H9 (cell line): ENCODE data around the gene WDR36. TPM values are rescaled to one million over a fixed set of nuclear protein-coding genes. Genes with fewer than 3 reads are reported as not detected.

Source experiments
- DNase-seq: peaks from one replicate; pipeline ENCODE4 v3.0.0-alpha.2; 2017
- H2AFZ ChIP-seq: one replicate; pipeline ENCODE4 v1.6.1; 2013; ENCODE audit warnings: mild to moderate bottlenecking, low read length, control low read depth, moderate library complexity
- H2AK5ac ChIP-seq: 2 replicates; pipeline ENCODE4 v1.6.1; 2013; ENCODE audit warnings: low read length, control low read depth, mixed read lengths; ENCODE audit not compliant: insufficient read length
- H2BK120ac ChIP-seq: one replicate; pipeline ENCODE4 v1.6.1; 2013; ENCODE audit warnings: low read depth, mild to moderate bottlenecking, low read length, control low read depth, inconsistent platforms; ENCODE audit not compliant: poor library complexity, severe bottlenecking
- H2BK12ac ChIP-seq: 2 replicates; pipeline ENCODE4 v1.6.1; 2013; ENCODE audit warnings: low read length, control low read depth, mixed read lengths, low read depth; ENCODE audit not compliant: insufficient read length
- H2BK15ac ChIP-seq: 2 replicates; pipeline ENCODE4 v1.6.1; 2013; ENCODE audit warnings: low read depth, low read length, control low read depth
- H2BK20ac ChIP-seq: one replicate; pipeline ENCODE4 v1.6.1; 2013; ENCODE audit warnings: low read depth, mild to moderate bottlenecking, low read length, control low read depth, inconsistent platforms; ENCODE audit not compliant: poor library complexity, severe bottlenecking
- H2BK5ac ChIP-seq: 2 replicates; pipeline ENCODE4 v1.6.1; 2013; ENCODE audit warnings: low read length, control low read depth, mixed read lengths; ENCODE audit not compliant: insufficient read length
- H3K14ac ChIP-seq: 2 replicates; pipeline ENCODE4 v1.6.1; 2013; ENCODE audit warnings: low read length, control low read depth; ENCODE audit not compliant: insufficient read depth
- H3K18ac ChIP-seq: 2 replicates; pipeline ENCODE4 v1.6.1; 2013; ENCODE audit warnings: low read depth, mild to moderate bottlenecking, mixed read lengths, low read length, control low read depth; ENCODE audit not compliant: insufficient read length
- H3K23ac ChIP-seq: 2 replicates; pipeline ENCODE4 v1.6.1; 2013; ENCODE audit warnings: low read length, control low read depth, mixed read lengths, low read depth; ENCODE audit not compliant: insufficient read length
- H3K23me2 ChIP-seq: 2 replicates; pipeline ENCODE4 v1.6.1; 2013; ENCODE audit warnings: low read depth, mild to moderate bottlenecking, mixed read lengths, low read length, control low read depth; ENCODE audit not compliant: insufficient read length, poor library complexity, severe bottlenecking
- H3K27ac ChIP-seq: 2 replicates; pipeline ENCODE4 v1.5.1; 2013; ENCODE audit warnings: low read length, control low read depth, mixed read lengths, low read depth; ENCODE audit not compliant: insufficient read length
- H3K27me3 ChIP-seq: 2 replicates; pipeline ENCODE4 v1.6.1; 2013; ENCODE audit warnings: low read length, control low read depth, inconsistent platforms; ENCODE audit not compliant: insufficient read depth
- H3K4ac ChIP-seq: 2 replicates; pipeline ENCODE4 v1.6.1; 2013; ENCODE audit warnings: low read depth, mild to moderate bottlenecking, control low read depth, inconsistent platforms, low read length, moderate library complexity
- H3K4me1 ChIP-seq: 2 replicates; pipeline ENCODE4 v1.6.1; 2013; ENCODE audit warnings: low read length, control low read depth, inconsistent platforms; ENCODE audit not compliant: insufficient read depth
- H3K4me2 ChIP-seq: 2 replicates; pipeline ENCODE4 v1.6.1; 2013; ENCODE audit warnings: low read length, control low read depth, mixed read lengths; ENCODE audit not compliant: insufficient read length, insufficient read depth
- H3K56ac ChIP-seq: 2 replicates; pipeline ENCODE4 v1.6.1; 2013; ENCODE audit warnings: low read depth, mild to moderate bottlenecking, mixed read lengths, low read length, control low read depth; ENCODE audit not compliant: insufficient read length
- H3K79me1 ChIP-seq: 2 replicates; pipeline ENCODE4 v1.6.1; 2013; ENCODE audit warnings: low read depth, mild to moderate bottlenecking, moderate library complexity, low read length, control low read depth, inconsistent platforms; ENCODE audit not compliant: insufficient read depth, poor library complexity, severe bottlenecking
- H3K79me2 ChIP-seq: 2 replicates; pipeline ENCODE4 v1.6.1; 2013; ENCODE audit warnings: low read length, control low read depth, inconsistent platforms; ENCODE audit not compliant: insufficient read depth
- H3K9ac ChIP-seq: 2 replicates; pipeline ENCODE4 v1.6.1; 2013; ENCODE audit warnings: low read length, control low read depth, mixed read lengths; ENCODE audit not compliant: insufficient read length; ENCODE audit errors: extremely low read depth
- H3K9me3 ChIP-seq: one replicate; pipeline ENCODE4 v1.6.1; 2013; ENCODE audit warnings: low read depth, low read length, inconsistent platforms; ENCODE audit not compliant: control insufficient read depth
- H3T11ph ChIP-seq: one replicate; pipeline ENCODE4 v1.6.1; 2013; ENCODE audit warnings: mild to moderate bottlenecking, low read length, control low read depth, inconsistent platforms
- H4K20me1 ChIP-seq: one replicate; pipeline ENCODE4 v1.6.1; 2013; ENCODE audit not compliant: control insufficient read depth, insufficient read length, insufficient read depth
- H4K5ac ChIP-seq: 2 replicates; pipeline ENCODE4 v1.6.1; 2013; ENCODE audit warnings: low read depth, mild to moderate bottlenecking, mixed read lengths, low read length, control low read depth; ENCODE audit not compliant: insufficient read length
- H4K8ac ChIP-seq: replicated peaks from 2 replicates; pipeline ENCODE4 v1.6.1; 2013; ENCODE audit warnings: low read length, control low read depth, mixed read lengths, low read depth; ENCODE audit not compliant: insufficient read length
- H4K91ac ChIP-seq: 2 replicates; pipeline ENCODE4 v1.6.1; 2013; ENCODE audit warnings: low read depth, mild to moderate bottlenecking, moderate library complexity, mixed read lengths, low read length, control low read depth; ENCODE audit not compliant: insufficient read length
- H3K27ac Mint-ChIP-seq, 3 experiments: 2 replicates in 2 of 3; 3 replicates in 1 of 3; pipeline ENCODE4 v1.8.0; 2020 to 2021; ENCODE audit warnings: mixed read lengths in 3 of 3, mild to moderate bottlenecking in 1 of 3, moderate library complexity in 1 of 3
- H3K27me3 Mint-ChIP-seq: 2 replicates; pipeline ENCODE4 v1.8.0; 2021; ENCODE audit warnings: low read depth, mild to moderate bottlenecking, moderate library complexity, mixed read lengths
- H3K36me3 Mint-ChIP-seq, 3 experiments: 2 replicates in 2 of 3; 3 replicates in 1 of 3; pipeline ENCODE4 v1.8.0; 2020 to 2021; ENCODE audit warnings: low read depth in 3 of 3, mixed read lengths in 3 of 3; ENCODE audit not compliant: insufficient read depth in 1 of 3
- H3K4me1 Mint-ChIP-seq, 2 experiments: 2 replicates each; pipeline ENCODE4 v1.8.0; 2020; ENCODE audit warnings: mixed read lengths in 2 of 2
- H3K4me3 Mint-ChIP-seq, 2 experiments: 2 replicates in 1 of 2; 3 replicates in 1 of 2; pipeline ENCODE4 v1.8.0; 2020 to 2021; ENCODE audit warnings: mild to moderate bottlenecking in 2 of 2, mixed read lengths in 2 of 2, moderate library complexity in 1 of 2
- H3K9me3 Mint-ChIP-seq, 2 experiments: 2 replicates in 1 of 2; 3 replicates in 1 of 2; pipeline ENCODE4 v1.8.0; 2020; ENCODE audit warnings: mild to moderate bottlenecking in 2 of 2, mixed read lengths in 2 of 2, moderate library complexity in 1 of 2
- WGBS: extraction: QIAGEN DNeasy Blood & Tissue Kit; methylation state at CpG from one replicate; pipeline ENCODE4 v1.1.7; 2013; ENCODE audit warnings: missing lambda C conversion rate, low lambda C conversion rate, mixed read lengths; ENCODE audit not compliant: insufficient read length; ENCODE audit errors: extremely low coverage; 5-methylcytosine and 5-hydroxymethylcytosine counted together
- total RNA-seq: library from RNA; stranded (reverse); gene quantifications from 2 replicates; pipeline ENCODE4 v1.2.1, GENCODE V29; 2021
- TF ChIP-seq, protein P1 (sequence below): fragments of 200-600 bp; sonication (generic); conservative IDR thresholded peaks from 3 replicates; pipeline ENCODE4 v1.8.0; 2021; ENCODE audit warnings: antibody characterized with exemption, mild to moderate bottlenecking

The WDR36 gene
- total RNA-seq, 1 experiment from 2014 or later, result 42.0 TPM

- Histone ChIP-seq H2AFZ (no peak overlapping the region), H3K23ac (no peak overlapping the region), H4K91ac (no peak overlapping the region), H2BK12ac (no peak overlapping the region), H3K4me2 (no peak overlapping the region), H3K23me2 (peaks cover 9% of the 10 kb centered on the region), H4K8ac (no peak overlapping the region), H3K79me2 (no peaks in the 10 kb centered on the region), H2BK120ac (no peak overlapping the region), H3K4me1 (no peaks in the 10 kb centered on the region; the same call in 1 of the 2 replicates), H4K20me1 (no peaks in the 10 kb centered on the region), H3K9ac (no peak overlapping the region), H3K27ac (no peak overlapping the region), H2BK15ac (no peak overlapping the region), H3T11ph (no peak overlapping the region), H2BK5ac (no peak overlapping the region), H3K9me3 (no peaks in the 10 kb centered on the region), H4K5ac (no peak overlapping the region), H3K79me1 (no peaks in the 10 kb centered on the region), H3K56ac (no peak overlapping the region), H2BK20ac (no peak overlapping the region), H2AK5ac (no peak overlapping the region), H3K27me3 (peaks cover 34% of the 10 kb centered on the region; the same call in 1 of the 2 replicates), H3K4ac (no peak overlapping the region), H3K18ac (no peak overlapping the region), H3K14ac (no peak overlapping the region)
- H3K36me3 Mint-ChIP-seq, result no peaks in the 10 kb centered on the region
- H3K9me3 Mint-ChIP-seq, result no peaks in the 10 kb centered on the region
- no peak overlapping the region for H3K27ac Mint-ChIP-seq
- no peak overlapping the region; a peak in 1 of 5 replicates for H3K4me3 Mint-ChIP-seq
- no peak for DNase-seq
- H3K27me3 Mint-ChIP-seq, result peaks cover 65% of the 10 kb centered on the region
- 100% methylated on average over 1 of the region's 2 CpGs for WGBS
- H3K4me1 Mint-ChIP-seq, result peaks cover 12 to 14% of the 10 kb centered on the region in 2 experiments
- TF ChIP-seq, protein P1, sequence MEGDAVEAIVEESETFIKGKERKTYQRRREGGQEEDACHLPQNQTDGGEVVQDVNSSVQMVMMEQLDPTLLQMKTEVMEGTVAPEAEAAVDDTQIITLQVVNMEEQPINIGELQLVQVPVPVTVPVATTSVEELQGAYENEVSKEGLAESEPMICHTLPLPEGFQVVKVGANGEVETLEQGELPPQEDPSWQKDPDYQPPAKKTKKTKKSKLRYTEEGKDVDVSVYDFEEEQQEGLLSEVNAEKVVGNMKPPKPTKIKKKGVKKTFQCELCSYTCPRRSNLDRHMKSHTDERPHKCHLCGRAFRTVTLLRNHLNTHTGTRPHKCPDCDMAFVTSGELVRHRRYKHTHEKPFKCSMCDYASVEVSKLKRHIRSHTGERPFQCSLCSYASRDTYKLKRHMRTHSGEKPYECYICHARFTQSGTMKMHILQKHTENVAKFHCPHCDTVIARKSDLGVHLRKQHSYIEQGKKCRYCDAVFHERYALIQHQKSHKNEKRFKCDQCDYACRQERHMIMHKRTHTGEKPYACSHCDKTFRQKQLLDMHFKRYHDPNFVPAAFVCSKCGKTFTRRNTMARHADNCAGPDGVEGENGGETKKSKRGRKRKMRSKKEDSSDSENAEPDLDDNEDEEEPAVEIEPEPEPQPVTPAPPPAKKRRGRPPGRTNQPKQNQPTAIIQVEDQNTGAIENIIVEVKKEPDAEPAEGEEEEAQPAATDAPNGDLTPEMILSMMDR, result no peak
These were observed 23.9 kb upstream of the WDR36 start for GRCh38 chr5:111068213-111068612.
